Ascending aorta (tissue), 2 donors: ENCODE data around the gene KDM2A. TPM values are rescaled to one million over a fixed set of nuclear protein-coding genes. Genes with fewer than 3 reads are reported as not detected.
"Not testable (repeated sequence)": the region's sequence is repeated elsewhere in the genome, so short reads cannot be mapped to it uniquely, and the experiment has no call there.

Experiments
- DNase-seq, 2 donors: peaks; one replicate each; pipeline ENCODE4 v3.0.0-alpha.2; 2019; ENCODE audit warnings: low spot score in 2 of 2
- H3K27ac ChIP-seq, 2 donors: fragments of 200-600 bp; sonication (generic); one replicate each; pipeline ENCODE4 v1.5.1; 2016 to 2017; ENCODE audit warnings: mild to moderate bottlenecking in 1 of 2
- H3K27me3 ChIP-seq: fragments of 200-600 bp; sonication (generic); one replicate; pipeline ENCODE4 v1.5.1; 2017
- H3K36me3 ChIP-seq, 2 donors: fragments of 200-600 bp; sonication (generic); one replicate each; pipeline ENCODE4 v1.5.1; 2016
- H3K4me1 ChIP-seq, 2 donors: fragments of 200-600 bp; sonication (generic); one replicate each; pipeline ENCODE4 v1.5.1; 2016 to 2017; ENCODE audit warnings: mild to moderate bottlenecking in 1 of 2
- H3K4me3 ChIP-seq, 2 donors: fragments of 200-600 bp; sonication (generic); one replicate each; pipeline ENCODE4 v1.5.1; 2016 to 2017; ENCODE audit warnings: mild to moderate bottlenecking in 1 of 2
- H3K9me3 ChIP-seq, 2 donors: fragments of 200-600 bp; sonication (generic); one replicate each; pipeline ENCODE4 v1.5.1; 2016
- intact Hi-C: fragments of 100-400 bp; cut with DNase I; formaldehyde crosslinking; loops from one replicate; pipeline ENCODE4 v1.15.1; 2023
- total RNA-seq: library from RNA; depleted of rRNA; stranded (reverse); fragments of >200 nt; gene quantifications from one replicate; pipeline ENCODE4 v1.1.0, GENCODE V29; 2016
- TF ChIP-seq, protein P1 (sequence below), 3 experiments: fragments of 200-600 bp in 2 of 3; fragments of 450-650 bp in 1 of 3; sonication (generic) in 2 of 3; IDR thresholded peaks; one replicate each; pipeline ENCODE4 v1.5.1; 2016 to 2019; ENCODE audit warnings: antibody characterized with exemption in 3 of 3, mild to moderate bottlenecking in 1 of 3, moderate library complexity in 1 of 3

KDM2A gene
- total RNA-seq, 1 donor from 2014 or later: 129 TPM

DNA sequence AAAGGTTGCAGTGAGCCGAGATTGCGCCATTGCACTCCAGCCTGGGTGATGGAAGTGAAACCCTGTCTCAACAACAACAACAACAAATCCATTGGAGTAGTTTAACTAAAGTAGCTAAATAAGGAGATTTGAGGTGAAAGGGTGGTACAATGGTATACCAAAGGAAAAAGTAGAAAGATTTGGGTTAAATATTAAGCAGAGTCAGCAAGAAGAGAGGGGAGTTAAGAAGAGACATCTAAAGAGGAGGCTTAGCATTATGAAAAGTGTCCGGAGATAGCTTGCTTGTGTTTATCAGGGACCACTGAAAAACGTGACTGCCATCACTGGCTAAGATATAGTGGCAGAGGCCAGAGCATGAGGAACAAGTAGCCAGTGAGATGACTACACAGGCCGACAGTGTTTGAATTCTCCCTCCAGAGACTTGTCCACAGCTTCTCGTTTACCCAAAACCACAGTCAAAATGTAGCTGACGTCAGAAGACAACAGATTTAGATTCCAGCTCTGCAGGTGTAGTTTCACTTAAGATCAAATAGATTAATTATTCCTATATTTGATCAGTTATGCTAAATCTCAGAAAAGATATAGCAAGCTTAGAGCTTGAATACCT is 114.6 kb downstream of the KDM2A start:
- intact Hi-C loops: no loop called here
- H3K27me3 ChIP-seq: no peaks in the 10 kb centered on the region
- TF ChIP-seq, protein P1, sequence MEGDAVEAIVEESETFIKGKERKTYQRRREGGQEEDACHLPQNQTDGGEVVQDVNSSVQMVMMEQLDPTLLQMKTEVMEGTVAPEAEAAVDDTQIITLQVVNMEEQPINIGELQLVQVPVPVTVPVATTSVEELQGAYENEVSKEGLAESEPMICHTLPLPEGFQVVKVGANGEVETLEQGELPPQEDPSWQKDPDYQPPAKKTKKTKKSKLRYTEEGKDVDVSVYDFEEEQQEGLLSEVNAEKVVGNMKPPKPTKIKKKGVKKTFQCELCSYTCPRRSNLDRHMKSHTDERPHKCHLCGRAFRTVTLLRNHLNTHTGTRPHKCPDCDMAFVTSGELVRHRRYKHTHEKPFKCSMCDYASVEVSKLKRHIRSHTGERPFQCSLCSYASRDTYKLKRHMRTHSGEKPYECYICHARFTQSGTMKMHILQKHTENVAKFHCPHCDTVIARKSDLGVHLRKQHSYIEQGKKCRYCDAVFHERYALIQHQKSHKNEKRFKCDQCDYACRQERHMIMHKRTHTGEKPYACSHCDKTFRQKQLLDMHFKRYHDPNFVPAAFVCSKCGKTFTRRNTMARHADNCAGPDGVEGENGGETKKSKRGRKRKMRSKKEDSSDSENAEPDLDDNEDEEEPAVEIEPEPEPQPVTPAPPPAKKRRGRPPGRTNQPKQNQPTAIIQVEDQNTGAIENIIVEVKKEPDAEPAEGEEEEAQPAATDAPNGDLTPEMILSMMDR (IDR thresholded peaks at IDR 0.05): no peak

DNA sequence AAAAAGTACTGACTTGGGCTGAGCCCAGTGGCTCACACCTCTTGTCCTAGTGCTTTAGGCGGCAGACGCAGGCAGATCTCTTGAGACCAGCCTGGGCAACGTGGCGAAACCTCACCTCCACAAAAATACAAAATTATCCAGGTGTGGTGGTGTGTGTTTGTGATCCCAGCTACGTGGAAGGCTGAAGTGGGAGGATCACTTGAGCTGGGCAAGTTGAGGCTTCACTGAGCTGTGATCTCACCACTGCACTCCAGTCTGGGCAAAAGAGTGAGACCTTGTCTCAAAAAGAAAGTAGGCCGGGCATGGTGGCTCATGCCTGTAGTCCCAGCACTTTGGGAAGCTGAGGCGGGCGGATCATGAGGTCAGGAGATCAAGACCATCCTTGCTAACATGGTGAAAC is 115.5 kb downstream of the KDM2A start:
- DNase-seq, H3K4me1 ChIP-seq, intact Hi-C loops, H3K9me3 ChIP-seq, H3K27me3 ChIP-seq, H3K27ac ChIP-seq, H3K4me3 ChIP-seq: not testable (repeated sequence)
- H3K36me3 ChIP-seq: peaks cover 25 to 36% of the 10 kb centered on the region in 2 donors

More for the DNA sequence above, 114.6 kb downstream of the KDM2A start:
- H3K27ac ChIP-seq: no peak overlapping the region
- peaks cover 33 to 45% of the 10 kb centered on the region in 2 donors for H3K36me3 ChIP-seq
- no peak overlapping the region for H3K4me3 ChIP-seq
- H3K4me1 ChIP-seq: no peaks in the 10 kb centered on the region
- DNase-seq: no peak
- no peaks in the 10 kb centered on the region for H3K9me3 ChIP-seq

DNA sequence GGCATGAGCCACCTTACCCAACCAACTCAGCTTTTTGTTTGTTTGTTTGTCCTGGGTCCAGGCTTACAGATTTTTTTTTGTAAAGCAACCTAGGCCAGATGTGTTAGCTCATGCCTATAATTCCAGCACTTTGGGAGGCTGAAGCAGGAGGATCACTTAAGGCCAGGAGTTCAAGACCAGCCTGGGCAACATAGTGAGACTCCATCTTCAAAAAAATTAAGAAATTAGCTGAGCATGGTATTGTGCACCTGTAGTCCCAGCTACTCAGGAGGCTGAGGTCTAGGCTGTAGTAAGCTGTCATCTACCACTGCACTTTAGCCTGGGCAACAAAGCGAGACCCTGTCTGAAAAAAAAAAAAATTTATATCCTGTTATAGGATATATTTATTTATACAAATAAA is 118.5 kb downstream of the KDM2A start:
- H3K4me1 ChIP-seq: peaks cover 7 to 23% of the 10 kb centered on the region in 2 donors
- no peaks in the 10 kb centered on the region for H3K9me3 ChIP-seq
- no peak for DNase-seq
- H3K27ac ChIP-seq: no peak overlapping the region
- peaks cover 3 to 8% of the 10 kb centered on the region in 2 donors for H3K36me3 ChIP-seq
- intact Hi-C loops: no loop called here
- H3K27me3 ChIP-seq: no peaks in the 10 kb centered on the region
- no peak overlapping the region for H3K4me3 ChIP-seq
- TF ChIP-seq, protein P1 (IDR thresholded peaks at IDR 0.05): no peak

DNA sequence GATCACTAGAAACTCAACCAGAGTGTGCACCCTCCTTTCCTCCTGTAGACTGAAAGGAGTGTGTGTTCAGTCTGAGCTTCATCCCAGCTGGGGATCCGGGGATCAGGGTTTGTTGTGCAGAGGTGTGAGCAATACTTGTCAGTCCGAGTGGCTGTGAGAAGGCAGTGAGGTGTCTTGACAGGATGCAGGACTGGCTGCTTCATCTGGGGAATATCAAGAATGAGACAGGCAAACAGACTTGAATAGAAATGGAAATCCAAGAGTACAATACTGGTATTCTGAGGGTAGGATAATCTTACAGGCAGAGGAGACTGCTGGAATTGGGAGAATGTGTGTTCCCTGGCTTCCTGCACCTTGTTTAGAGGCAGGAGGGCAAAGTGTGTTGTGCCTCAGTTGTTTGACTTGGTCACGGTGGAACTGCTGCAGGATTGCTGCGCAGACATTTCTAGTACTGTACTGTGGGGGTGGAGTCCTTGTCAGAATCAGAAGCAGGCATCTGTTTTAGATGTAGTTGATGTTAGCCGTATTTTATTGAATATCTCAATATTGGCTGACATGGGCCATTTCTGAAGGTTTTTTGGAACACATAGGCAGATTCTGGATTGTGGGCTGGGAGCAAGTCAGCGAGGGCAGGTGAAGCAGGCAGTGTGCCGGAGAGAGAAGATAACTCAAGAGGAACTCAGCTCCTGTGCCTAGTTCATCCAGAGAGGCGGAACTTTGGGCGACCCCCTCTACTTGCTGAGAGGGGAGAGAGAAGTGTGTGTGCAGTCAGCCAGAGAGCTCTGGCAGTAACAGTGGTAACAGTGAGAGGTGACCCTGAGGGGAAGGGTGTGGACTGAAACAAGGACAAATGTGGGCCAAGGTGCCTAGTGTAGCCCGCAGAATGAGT is 120.1 kb downstream of the KDM2A start:
- intact Hi-C loops: no loop called here
- Histone ChIP-seq H3K4me3 (peak overlapping the region; percentile 77 to 79), H3K4me1 (peaks cover 7 to 29% of the 10 kb centered on the region in 2 donors), H3K9me3 (no peaks in the 10 kb centered on the region), H3K27me3 (no peaks in the 10 kb centered on the region), H3K36me3 (peaks cover 0 to 13% of the 10 kb centered on the region in 2 donors), H3K27ac (peak overlapping the region; percentile 55 to 71)
- TF ChIP-seq, protein P1 (IDR thresholded peaks at IDR 0.05): no peak
- no peak for DNase-seq

DNA sequence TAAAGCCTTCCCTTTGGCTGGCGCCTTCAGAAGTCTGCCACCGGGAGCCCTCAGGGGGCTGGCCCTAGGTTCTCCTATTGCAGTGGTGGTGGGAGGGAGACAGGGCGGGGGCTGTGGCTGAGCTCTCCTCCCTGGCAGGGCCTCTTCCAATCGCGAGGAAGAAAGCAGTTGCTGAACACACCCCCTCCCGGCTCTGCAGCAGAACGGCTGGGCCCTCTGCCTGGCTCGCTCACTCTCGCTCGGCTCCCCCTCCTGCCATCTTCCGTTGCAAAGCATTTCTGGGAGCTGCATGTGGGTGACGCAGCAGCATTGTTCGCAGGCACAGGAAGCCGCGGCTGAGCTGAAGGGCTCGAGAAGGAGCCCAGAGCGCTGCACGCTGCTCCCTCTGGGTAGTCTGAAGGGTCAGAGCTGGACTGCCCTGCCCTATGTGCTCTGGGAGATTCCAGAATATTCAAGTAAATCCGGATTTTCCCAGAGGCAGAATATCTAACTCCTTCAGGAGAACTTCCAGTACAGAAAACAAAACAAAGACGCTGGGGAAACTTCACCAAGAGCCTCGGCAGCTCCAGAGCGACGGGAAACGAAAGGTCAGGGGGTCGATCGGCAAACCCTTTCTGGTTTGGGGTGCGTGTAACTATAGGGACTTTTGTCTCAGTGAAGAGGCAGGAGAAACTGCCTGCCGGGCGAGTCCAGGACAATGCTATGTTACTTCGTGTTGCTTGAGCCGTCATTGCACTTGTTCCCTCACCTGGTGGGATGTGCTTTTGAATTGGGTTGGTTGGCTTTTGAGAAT is 120.9 kb downstream of the KDM2A start:
- Histone ChIP-seq H3K27ac (peak overlapping the region; percentile 94 to 96), H3K4me3 (peak overlapping the region; percentile 77 to 79), H3K27me3 (no peaks in the 10 kb centered on the region), H3K9me3 (no peaks in the 10 kb centered on the region), H3K4me1 (peaks cover 7 to 29% of the 10 kb centered on the region in 2 donors), H3K36me3 (peaks cover 7 to 21% of the 10 kb centered on the region in 2 donors)
- TF ChIP-seq, protein P1 (IDR thresholded peaks at IDR 0.05): peak in 1 of 3 experiments; percentile 11
- intact Hi-C loops: loop anchor here (2.0 kb wide), 1 partner anchor 49 kb away; the partner anchor contains the start of gene ANKRD13D
- DNase-seq: peak; percentile 93 to 99
